ENCODE measurements around the gene ISY1.

- no peak for TF ChIP-seq YY1 (IDR thresholded peaks at IDR 0.05; ENCODE audit: insufficient read depth, insufficient read length)
- TF ChIP-seq ZNF274 (IDR thresholded peaks at IDR 0.05; ENCODE audit: low read depth, low read length) = no peak
- no peak for TF ChIP-seq SUZ12 (IDR thresholded peaks at IDR 0.05; ENCODE audit: extremely low read depth, insufficient read depth, insufficient read length)
Measured at GRCh38 chr3:129173206-129173605, 12.3 kb upstream of the ISY1 start.
